ENCODE measurements around the gene ASIC4.

DNA sequence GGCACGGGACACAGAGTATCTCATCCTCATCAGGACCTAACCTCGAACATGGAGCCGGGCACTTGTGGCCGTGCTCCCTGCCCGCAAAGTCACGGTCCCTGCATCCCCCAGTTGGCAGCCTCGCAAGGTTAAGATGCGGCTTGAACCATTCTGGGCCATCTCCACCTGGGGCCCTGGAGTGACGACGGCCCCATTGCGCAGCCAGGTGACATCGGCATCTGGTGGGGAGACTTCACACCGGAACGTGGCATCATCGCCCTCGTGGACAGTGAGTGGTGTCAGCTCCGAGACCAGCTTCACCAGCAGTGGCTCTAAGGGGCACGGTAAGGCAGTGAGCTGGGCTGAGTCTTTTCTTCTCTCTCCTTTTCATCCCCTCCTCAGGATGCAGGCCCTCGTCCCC is 42.1 kb downstream of the ASIC4 start:
- TF ChIP-seq POLR2AphosphoS5 (IDR thresholded peaks at IDR 0.05; ENCODE audit: low read depth, low read length) (no peak), ZBTB33 (IDR thresholded peaks at IDR 0.05; ENCODE audit: extremely low read depth, insufficient replicate concordance, low read length) (no peak), TCF7L2 (IDR thresholded peaks at IDR 0.05; ENCODE audit: borderline replicate concordance, extremely low read depth, insufficient read depth, insufficient read length) (no peak), FOSL1 (IDR thresholded peaks at IDR 0.05; ENCODE audit: low read depth) (no peak), SIN3A (IDR thresholded peaks at IDR 0.05; ENCODE audit: low read depth) (no peak), YY1 (IDR thresholded peaks at IDR 0.05; ENCODE audit: extremely low read depth, insufficient replicate concordance, low read depth, low read length) (no peak), CTCF (IDR thresholded peaks at IDR 0.05 in 2 of 3, conservative IDR thresholded peaks at IDR 0.05 in 1 of 3; ENCODE audit: borderline replicate concordance in 1 of 3, insufficient read depth in 1 of 3, low read depth in 2 of 3, low read length in 2 of 3) (no peak), JUND (IDR thresholded peaks at IDR 0.05) (no peak), ZNF274 (IDR thresholded peaks at IDR 0.05; ENCODE audit: low read depth, low read length) (no peak), EZH2 (IDR thresholded peaks at IDR 0.05) (no peak), POLR2A (IDR thresholded peaks at IDR 0.05; ENCODE audit: borderline replicate concordance, extremely low read depth, insufficient read depth, insufficient read length) (no peak), ATF3 (IDR thresholded peaks at IDR 0.05) (no peak), CEBPB (IDR thresholded peaks at IDR 0.05; ENCODE audit: low read depth) (no peak)
- TF ChIP-seq, protein P1, sequence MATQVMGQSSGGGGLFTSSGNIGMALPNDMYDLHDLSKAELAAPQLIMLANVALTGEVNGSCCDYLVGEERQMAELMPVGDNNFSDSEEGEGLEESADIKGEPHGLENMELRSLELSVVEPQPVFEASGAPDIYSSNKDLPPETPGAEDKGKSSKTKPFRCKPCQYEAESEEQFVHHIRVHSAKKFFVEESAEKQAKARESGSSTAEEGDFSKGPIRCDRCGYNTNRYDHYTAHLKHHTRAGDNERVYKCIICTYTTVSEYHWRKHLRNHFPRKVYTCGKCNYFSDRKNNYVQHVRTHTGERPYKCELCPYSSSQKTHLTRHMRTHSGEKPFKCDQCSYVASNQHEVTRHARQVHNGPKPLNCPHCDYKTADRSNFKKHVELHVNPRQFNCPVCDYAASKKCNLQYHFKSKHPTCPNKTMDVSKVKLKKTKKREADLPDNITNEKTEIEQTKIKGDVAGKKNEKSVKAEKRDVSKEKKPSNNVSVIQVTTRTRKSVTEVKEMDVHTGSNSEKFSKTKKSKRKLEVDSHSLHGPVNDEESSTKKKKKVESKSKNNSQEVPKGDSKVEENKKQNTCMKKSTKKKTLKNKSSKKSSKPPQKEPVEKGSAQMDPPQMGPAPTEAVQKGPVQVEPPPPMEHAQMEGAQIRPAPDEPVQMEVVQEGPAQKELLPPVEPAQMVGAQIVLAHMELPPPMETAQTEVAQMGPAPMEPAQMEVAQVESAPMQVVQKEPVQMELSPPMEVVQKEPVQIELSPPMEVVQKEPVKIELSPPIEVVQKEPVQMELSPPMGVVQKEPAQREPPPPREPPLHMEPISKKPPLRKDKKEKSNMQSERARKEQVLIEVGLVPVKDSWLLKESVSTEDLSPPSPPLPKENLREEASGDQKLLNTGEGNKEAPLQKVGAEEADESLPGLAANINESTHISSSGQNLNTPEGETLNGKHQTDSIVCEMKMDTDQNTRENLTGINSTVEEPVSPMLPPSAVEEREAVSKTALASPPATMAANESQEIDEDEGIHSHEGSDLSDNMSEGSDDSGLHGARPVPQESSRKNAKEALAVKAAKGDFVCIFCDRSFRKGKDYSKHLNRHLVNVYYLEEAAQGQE (IDR thresholded peaks at IDR 0.05; ENCODE audit: low read depth): no peak
